ENCODE measurements around the gene DOCK10.

The DOCK10 gene

GRCh38 chr2:224895377-224895776 lies 146.9 kb downstream of the DOCK10 start:
- H3K4me3 ChIP-seq (ENCODE audit: low read depth in 1 of 2, low read length in 1 of 2), result no peak overlapping the region
- peak overlapping the region; percentile 64 for H3K27ac ChIP-seq
- no peak for TF ChIP-seq CTCF (IDR thresholded peaks at IDR 0.05)
- peaks cover 4 to 15% of the 10 kb centered on the region in 2 experiments for H3K4me1 ChIP-seq (ENCODE audit: control insufficient read depth in 1 of 2, insufficient read depth in 1 of 2, low read depth in 1 of 2, low read length in 1 of 2)
- H3K36me3 ChIP-seq, result no peaks in the 10 kb centered on the region
- H3K27me3 ChIP-seq, result no peaks in the 10 kb centered on the region
- H3K9me3 ChIP-seq, result no peaks in the 10 kb centered on the region

GRCh38 chr2:224894356-224894755 lies 147.9 kb downstream of the DOCK10 start:
- no peaks in the 10 kb centered on the region for H3K9me3 ChIP-seq
- no peak for TF ChIP-seq CTCF (IDR thresholded peaks at IDR 0.05)
- H3K4me3 ChIP-seq (ENCODE audit: low read depth in 1 of 2, low read length in 1 of 2), result no peak overlapping the region
- peak overlapping the region; percentile 64 for H3K27ac ChIP-seq
- no peaks in the 10 kb centered on the region for H3K27me3 ChIP-seq
- H3K36me3 ChIP-seq, result no peaks in the 10 kb centered on the region
- H3K4me1 ChIP-seq (ENCODE audit: control insufficient read depth in 1 of 2, insufficient read depth in 1 of 2, low read depth in 1 of 2, low read length in 1 of 2), result peaks cover 4 to 15% of the 10 kb centered on the region in 2 experiments

- H3K27ac ChIP-seq, result peak overlapping the region; percentile 64
- H3K9me3 ChIP-seq, result no peaks in the 10 kb centered on the region
- H3K4me1 ChIP-seq (ENCODE audit: control insufficient read depth in 1 of 2, insufficient read depth in 1 of 2, low read depth in 1 of 2, low read length in 1 of 2), result peaks cover 4 to 15% of the 10 kb centered on the region in 2 experiments
- H3K27me3 ChIP-seq, result no peaks in the 10 kb centered on the region
- H3K4me3 ChIP-seq (ENCODE audit: low read depth in 1 of 2, low read length in 1 of 2), result no peak overlapping the region
- no peaks in the 10 kb centered on the region for H3K36me3 ChIP-seq
- TF ChIP-seq CTCF (IDR thresholded peaks at IDR 0.05), result no peak
These were observed 148.4 kb downstream of the DOCK10 start for GRCh38 chr2:224893848-224894247.

- Histone ChIP-seq H3K27ac (no peak overlapping the region), H3K4me1 (ENCODE audit: control insufficient read depth in 1 of 2, insufficient read depth in 1 of 2, low read depth in 1 of 2, low read length in 1 of 2) (peaks cover 4 to 15% of the 10 kb centered on the region in 2 experiments), H3K9me3 (no peaks in the 10 kb centered on the region), H3K36me3 (no peaks in the 10 kb centered on the region), H3K4me3 (ENCODE audit: low read depth in 1 of 2, low read length in 1 of 2) (no peak overlapping the region), H3K27me3 (no peaks in the 10 kb centered on the region)
- TF ChIP-seq CTCF (IDR thresholded peaks at IDR 0.05), result no peak
These were observed 149.6 kb downstream of the DOCK10 start for GRCh38 chr2:224892574-224893204.

DNA sequence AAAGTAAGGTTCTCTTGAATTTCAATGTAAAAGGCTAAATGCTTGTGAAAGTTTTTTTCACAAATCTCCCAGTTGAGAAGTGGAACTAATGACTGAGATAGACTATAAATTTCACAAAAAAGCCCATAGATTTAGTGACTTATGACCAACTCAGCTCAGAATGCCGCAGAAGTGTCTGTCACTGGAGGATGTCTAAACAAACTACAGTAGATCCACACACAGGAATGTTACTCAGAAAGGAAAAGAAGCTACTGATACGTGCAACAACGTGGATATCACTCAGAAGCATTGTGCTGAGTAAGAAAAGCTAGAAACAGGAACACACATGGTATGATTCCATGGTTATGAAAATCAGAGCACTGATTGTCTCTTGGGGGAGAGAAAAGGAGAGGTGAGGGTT lies 151.9 kb downstream of the DOCK10 start:
- Histone ChIP-seq H3K9me3 (no peaks in the 10 kb centered on the region), H3K27me3 (no peaks in the 10 kb centered on the region), H3K27ac (no peak overlapping the region), H3K4me1 (ENCODE audit: control insufficient read depth in 1 of 2, insufficient read depth in 1 of 2, low read depth in 1 of 2, low read length in 1 of 2) (peaks cover 4 to 15% of the 10 kb centered on the region in 2 experiments), H3K36me3 (no peaks in the 10 kb centered on the region), H3K4me3 (ENCODE audit: low read depth in 1 of 2, low read length in 1 of 2) (no peak overlapping the region)
- TF ChIP-seq CTCF (IDR thresholded peaks at IDR 0.05), result no peak

Data from neutrophil (primary cell).